Mammary microvascular endothelial cell (primary cell): ENCODE results near the gene PTPRCAP. TPM values are rescaled to one million over a fixed set of nuclear protein-coding genes. Genes with fewer than 3 reads are reported as not detected.

ENCODE experiments used
- total RNA-seq: library from RNA; depleted of rRNA; stranded (reverse); fragments of >200 nt; gene quantifications from 2 replicates; pipeline ENCODE4 v1.2.3, GENCODE V29; 2015

The PTPRCAP gene
- 0.87 TPM in 1 of 2 replicates, not detected in the other for total RNA-seq

GRCh38 chr11:67437082-67437808 is at the start of gene PTPRCAP:
Gene PTPRCAP (minus strand): TSS chr11:67437682. CDS start chr11:67437619, 63 bp downstream.

GRCh38 chr11:67482827-67483798 is 45.6 kb upstream of the PTPRCAP start, which contains the start of gene AIP:
Gene AIP (plus strand): TSS chr11:67483026. CDS start chr11:67483159, 133 bp downstream.

GRCh38 chr11:67468759-67469507 is 31.5 kb upstream of the PTPRCAP start, which contains the start of gene TMEM134:
Gene TMEM134 (minus strand): TSS chr11:67469251. CDS start chr11:67469192, 59 bp downstream.

GRCh38 chr11:67455054-67455453 is 17.6 kb upstream of the PTPRCAP start, which contains the start of gene CABP4:
Gene CABP4 (plus strand): TSS chr11:67455354. CDS start chr11:67455424, 70 bp downstream.

GRCh38 chr11:67452141-67452952 is 14.9 kb upstream of the PTPRCAP start, which contains the start of gene GPR152:
Gene GPR152 (minus strand): TSS chr11:67452729. CDS start chr11:67452724, 5 bp downstream.

GRCh38 chr11:67428052-67429001 is 9.2 kb downstream of the PTPRCAP start, which contains the start of gene RPS6KB2:
Gene RPS6KB2 (plus strand): TSS chr11:67428494. CDS start chr11:67428546, 52 bp downstream.

GRCh38 chr11:67415501-67416304 is 21.8 kb downstream of the PTPRCAP start, which contains the start of gene CARNS1:
Gene CARNS1 (plus strand): TSS chr11:67415678. CDS start chr11:67416200, 522 bp downstream.

GRCh38 chr11:67401495-67402191 is 35.8 kb downstream of the PTPRCAP start, which contains the start of gene PPP1CA:
Gene PPP1CA (minus strand): TSS chr11:67401858. CDS start chr11:67401782, 76 bp downstream.

GRCh38 chr11:67391304-67392182 is 45.9 kb downstream of the PTPRCAP start, which contains the start of gene RAD9A:
Gene RAD9A (plus strand): TSS chr11:67391986. CDS start chr11:67392045, 59 bp downstream.

Other genes starting within 250 kb of the PTPRCAP start
- 43.1 and 47.3 TPM in 2 replicates for gene GRK2, start 171.2 kb downstream of the PTPRCAP start, total RNA-seq
- 19.1 and 24.3 TPM in 2 replicates for gene ANKRD13D, start 148.4 kb downstream of the PTPRCAP start, total RNA-seq
- gene SSH3, start 134.2 kb downstream of the PTPRCAP start, total RNA-seq: 12.5 and 24.0 TPM in 2 replicates
- gene POLD4, start 84.1 kb downstream of the PTPRCAP start, total RNA-seq: 89.9 and 100 TPM in 2 replicates
- 6.3 and 6.8 TPM in 2 replicates for gene CLCF1, start 64.1 kb downstream of the PTPRCAP start, total RNA-seq
- gene RAD9A, start 45.7 kb downstream of the PTPRCAP start, total RNA-seq: 4.6 and 7.9 TPM in 2 replicates
- 278 and 283 TPM in 2 replicates for gene PPP1CA, start 35.8 kb downstream of the PTPRCAP start, total RNA-seq
- not detected in 2 replicates for gene TBC1D10C, start 33.6 kb downstream of the PTPRCAP start, total RNA-seq
- not detected in 2 replicates for gene CARNS1, start 22.0 kb downstream of the PTPRCAP start, total RNA-seq
- gene RPS6KB2, start 9.2 kb downstream of the PTPRCAP start, total RNA-seq: 66.0 and 76.4 TPM in 2 replicates
- 122 and 126 TPM in 2 replicates for gene CORO1B, start 5.8 kb upstream of the PTPRCAP start, total RNA-seq
- not detected in 2 replicates for gene GPR152, start 15.0 kb upstream of the PTPRCAP start, total RNA-seq
- 2.1 and 3.9 TPM in 2 replicates for gene CABP4, start 17.7 kb upstream of the PTPRCAP start, total RNA-seq
- 51.3 and 70.9 TPM in 2 replicates for gene TMEM134, start 31.6 kb upstream of the PTPRCAP start, total RNA-seq
- 52.0 and 61.3 TPM in 2 replicates for gene AIP, start 45.3 kb upstream of the PTPRCAP start, total RNA-seq
- gene PITPNM1, start 67.7 kb upstream of the PTPRCAP start, total RNA-seq: 13.1 and 19.4 TPM in 2 replicates
- gene CDK2AP2, start 70.5 kb upstream of the PTPRCAP start, total RNA-seq: 54.0 and 55.4 TPM in 2 replicates
- not detected in 2 replicates for gene CABP2, start 85.8 kb upstream of the PTPRCAP start, total RNA-seq
- 761 and 855 TPM in 2 replicates for gene GSTP1, start 146.1 kb upstream of the PTPRCAP start, total RNA-seq
- 192 TPM in 2 replicates for gene NDUFV1, start 169.3 kb upstream of the PTPRCAP start, total RNA-seq
- 12.3 and 16.5 TPM in 2 replicates for gene NUDT8, start 192.3 kb upstream of the PTPRCAP start, total RNA-seq
- gene TBX10, start 202.1 kb upstream of the PTPRCAP start, total RNA-seq: not detected in 2 replicates
- not detected in 2 replicates for gene ACY3, start 213.0 kb upstream of the PTPRCAP start, total RNA-seq
- not detected in 2 replicates for gene ALDH3B2, start 236.9 kb upstream of the PTPRCAP start, total RNA-seq